Progenitor cell of endocrine pancreas (in vitro differentiated cells): ENCODE data around the gene LRRC10B. TPM values are rescaled to one million over a fixed set of nuclear protein-coding genes. Genes with fewer than 3 reads are reported as not detected.

ENCODE experiments used
- DNase-seq: peaks from one replicate; pipeline ENCODE4 v3.0.0; 2021; ENCODE audit warnings: low spot score; ENCODE audit not compliant: unreplicated experiment
- H3K27ac Mint-ChIP-seq: 2 replicates; pipeline ENCODE4 v1.8.0; 2021; ENCODE audit warnings: mild to moderate bottlenecking, moderate library complexity, mixed read lengths
- H3K27me3 Mint-ChIP-seq: 2 replicates; pipeline ENCODE4 v1.8.0; 2021; ENCODE audit warnings: mixed read lengths
- H3K36me3 Mint-ChIP-seq: 2 replicates; pipeline ENCODE4 v1.8.0; 2022; ENCODE audit warnings: mixed read lengths; ENCODE audit not compliant: insufficient read depth
- H3K4me1 Mint-ChIP-seq: 2 replicates; pipeline ENCODE4 v1.8.0; 2021; ENCODE audit warnings: low read depth, mixed read lengths
- H3K4me3 Mint-ChIP-seq: 2 replicates; pipeline ENCODE4 v1.8.0; 2021; ENCODE audit warnings: low read depth, mild to moderate bottlenecking, moderate library complexity, mixed read lengths
- H3K9me3 Mint-ChIP-seq: 2 replicates; pipeline ENCODE4 v1.8.0; 2021; ENCODE audit warnings: low read depth, mixed read lengths
- total RNA-seq: library from RNA; stranded (reverse); gene quantifications from 2 replicates; pipeline ENCODE4 v1.2.1, GENCODE V29; 2021
- TF ChIP-seq, protein P1 (sequence below): fragments of 200-600 bp; sonication (generic); IDR thresholded peaks from one replicate; pipeline ENCODE4 v1.5.0; 2021; ENCODE audit warnings: antibody characterized with exemption, mild to moderate bottlenecking; ENCODE audit not compliant: unreplicated experiment

The LRRC10B gene
- total RNA-seq, 1 donor from 2014 or later = 2.0 TPM

DNA sequence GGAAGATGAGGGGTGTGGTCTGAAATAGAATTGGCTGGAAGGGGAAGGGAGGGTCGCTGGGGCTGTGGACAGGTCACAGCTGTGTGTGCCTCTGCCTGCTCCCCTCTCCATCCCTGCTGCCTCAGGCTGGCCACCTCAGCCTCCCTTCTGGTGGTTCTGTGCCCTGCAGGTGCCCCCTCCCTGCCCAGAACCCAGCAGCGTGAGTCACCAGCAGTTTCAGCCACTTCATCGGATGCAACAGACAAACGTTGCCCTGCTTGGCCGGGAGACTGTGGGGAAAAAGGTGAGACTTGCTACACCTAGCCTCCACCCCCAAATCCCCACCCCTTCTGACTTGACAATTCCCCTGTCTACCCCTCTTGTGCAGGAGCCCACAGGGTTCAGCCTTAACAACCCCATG lies 21.8 kb upstream of the LRRC10B start:
- Mint-ChIP-seq H3K36me3 (peaks cover 2% of the 10 kb centered on the region), H3K4me1 (peaks cover 20% of the 10 kb centered on the region), H3K27ac (no peak overlapping the region), H3K27me3 (no peaks in the 10 kb centered on the region), H3K4me3 (no peak overlapping the region), H3K9me3 (no peaks in the 10 kb centered on the region)
- TF ChIP-seq, protein P1, sequence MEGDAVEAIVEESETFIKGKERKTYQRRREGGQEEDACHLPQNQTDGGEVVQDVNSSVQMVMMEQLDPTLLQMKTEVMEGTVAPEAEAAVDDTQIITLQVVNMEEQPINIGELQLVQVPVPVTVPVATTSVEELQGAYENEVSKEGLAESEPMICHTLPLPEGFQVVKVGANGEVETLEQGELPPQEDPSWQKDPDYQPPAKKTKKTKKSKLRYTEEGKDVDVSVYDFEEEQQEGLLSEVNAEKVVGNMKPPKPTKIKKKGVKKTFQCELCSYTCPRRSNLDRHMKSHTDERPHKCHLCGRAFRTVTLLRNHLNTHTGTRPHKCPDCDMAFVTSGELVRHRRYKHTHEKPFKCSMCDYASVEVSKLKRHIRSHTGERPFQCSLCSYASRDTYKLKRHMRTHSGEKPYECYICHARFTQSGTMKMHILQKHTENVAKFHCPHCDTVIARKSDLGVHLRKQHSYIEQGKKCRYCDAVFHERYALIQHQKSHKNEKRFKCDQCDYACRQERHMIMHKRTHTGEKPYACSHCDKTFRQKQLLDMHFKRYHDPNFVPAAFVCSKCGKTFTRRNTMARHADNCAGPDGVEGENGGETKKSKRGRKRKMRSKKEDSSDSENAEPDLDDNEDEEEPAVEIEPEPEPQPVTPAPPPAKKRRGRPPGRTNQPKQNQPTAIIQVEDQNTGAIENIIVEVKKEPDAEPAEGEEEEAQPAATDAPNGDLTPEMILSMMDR = no peak
- no peak for DNase-seq

DNA sequence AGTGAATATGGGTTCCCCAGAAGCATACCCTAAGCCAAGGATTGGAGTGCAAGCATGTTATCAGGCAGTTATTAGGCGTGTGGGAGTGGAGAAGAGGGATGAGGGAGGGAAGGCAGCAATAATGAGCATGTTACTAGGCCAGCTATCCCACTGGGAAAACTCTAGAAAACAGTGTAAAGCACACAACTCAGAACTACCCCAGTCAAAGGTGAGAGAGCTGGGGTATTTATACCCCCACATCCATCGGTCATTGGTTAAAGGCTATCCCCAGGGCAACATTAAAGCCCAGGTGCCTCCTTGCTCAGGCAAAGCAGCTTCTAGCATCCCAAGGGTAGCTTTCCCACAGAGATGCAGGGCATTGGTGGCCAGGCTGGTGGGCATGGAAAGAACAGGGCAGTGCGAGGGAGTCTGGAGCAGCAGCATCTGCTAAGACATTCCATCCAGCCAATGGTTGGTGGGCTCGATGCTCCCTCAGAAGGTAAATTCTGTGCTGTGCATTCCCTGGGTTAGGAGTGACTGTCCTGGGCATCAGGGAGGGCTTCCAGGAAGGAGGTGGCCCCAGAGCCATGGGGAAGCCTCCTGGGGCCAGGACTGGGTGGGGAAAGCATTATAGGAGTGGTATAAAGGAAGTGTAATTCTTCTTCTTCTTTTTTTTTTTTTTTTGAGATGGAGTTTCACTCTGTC lies 21.1 kb upstream of the LRRC10B start:
- TF ChIP-seq, protein P1 = no peak
- no peaks in the 10 kb centered on the region for H3K9me3 Mint-ChIP-seq

DNA sequence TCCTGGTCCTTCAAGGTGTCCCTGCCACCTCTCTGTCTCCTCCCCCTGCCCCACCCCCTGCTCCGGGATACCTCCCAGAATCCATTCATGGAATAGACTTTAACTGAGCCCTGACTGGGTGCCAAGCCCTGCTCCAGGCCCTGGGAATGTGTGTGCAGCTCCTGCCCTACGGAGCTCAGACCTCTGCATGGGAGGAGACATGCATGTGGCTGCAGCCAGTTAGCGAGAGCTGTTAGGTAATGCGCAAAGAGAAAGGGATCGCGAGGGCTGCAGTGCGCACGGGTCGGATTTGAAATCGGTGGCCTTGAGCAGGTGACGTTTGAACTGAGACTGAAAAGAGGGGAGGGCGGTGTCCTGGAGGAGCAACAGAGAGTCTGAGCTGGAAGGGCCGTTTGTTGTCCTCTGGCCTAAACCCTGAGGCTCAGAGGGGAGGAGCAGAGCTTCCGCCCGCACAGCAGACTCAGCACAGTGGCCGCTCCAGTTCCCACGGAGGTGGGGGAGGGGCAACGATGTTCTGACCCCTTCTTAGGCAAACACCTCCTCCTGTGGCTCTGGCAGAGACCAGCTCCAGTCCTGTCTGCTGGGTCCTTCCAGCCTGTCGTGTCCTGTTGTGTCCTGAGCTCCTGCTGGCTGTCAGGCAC lies 19.8 kb upstream of the LRRC10B start:
- TF ChIP-seq, protein P1 = no peak
- H3K4me3 Mint-ChIP-seq = peak overlapping the region; percentile 59
- peak overlapping the region; percentile 21 for H3K27ac Mint-ChIP-seq
- peak; percentile 41 for DNase-seq
- H3K36me3 Mint-ChIP-seq = peaks cover 2% of the 10 kb centered on the region
- no peaks in the 10 kb centered on the region for H3K9me3 Mint-ChIP-seq
- peaks cover 20% of the 10 kb centered on the region for H3K4me1 Mint-ChIP-seq
- H3K27me3 Mint-ChIP-seq = peaks cover 3% of the 10 kb centered on the region

More for the DNA sequence above, 21.1 kb upstream of the LRRC10B start:
- Mint-ChIP-seq H3K27ac (no peak overlapping the region), H3K4me1 (peaks cover 20% of the 10 kb centered on the region), H3K4me3 (peak overlapping the region; percentile 11), H3K36me3 (peaks cover 2% of the 10 kb centered on the region), H3K27me3 (peaks cover 3% of the 10 kb centered on the region)
- no peak for DNase-seq

DNA sequence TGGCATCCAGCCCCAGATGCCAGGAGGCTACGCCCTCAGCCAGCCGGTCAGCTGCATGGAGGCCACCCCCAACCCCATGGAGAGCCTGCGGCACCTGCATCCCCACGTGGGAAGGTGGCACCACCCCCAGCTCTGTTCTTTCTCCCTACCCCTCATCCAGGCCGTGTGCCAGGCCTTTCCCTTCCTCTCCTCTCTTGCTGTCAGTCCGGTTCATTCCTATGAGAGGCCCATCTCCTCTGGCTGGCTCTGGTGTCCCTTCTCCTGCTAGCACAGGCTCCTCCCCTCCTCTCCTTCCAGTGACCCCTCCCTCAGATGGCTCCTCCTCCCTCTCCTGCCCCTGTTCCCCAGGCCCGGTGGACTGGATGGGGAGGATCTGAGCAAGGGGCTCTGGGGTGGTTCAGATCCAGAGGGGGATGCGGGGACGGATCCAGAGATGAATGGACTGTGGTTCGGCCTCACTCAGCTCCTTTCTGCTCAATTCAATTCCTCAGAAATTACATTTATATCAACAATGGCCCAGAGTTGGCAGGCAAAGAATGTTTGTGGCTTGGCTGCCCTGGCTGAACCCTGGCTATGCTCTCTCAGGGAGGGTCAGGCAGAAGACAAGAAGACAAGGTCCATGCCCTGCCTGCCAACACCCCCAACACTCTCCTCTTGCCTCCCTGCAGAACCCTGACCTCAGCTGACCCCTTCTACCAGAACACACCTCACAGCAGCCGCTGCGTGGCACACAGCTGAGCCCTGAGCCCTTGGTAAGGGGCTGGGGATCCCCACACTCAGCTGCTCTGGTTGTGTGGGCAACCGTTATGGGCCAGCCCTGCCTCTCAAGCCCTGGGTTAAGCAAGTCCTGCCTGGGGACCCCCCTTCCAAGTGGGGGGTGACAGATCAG lies 18.5 kb upstream of the LRRC10B start:
- TF ChIP-seq, protein P1 = no peak
- Mint-ChIP-seq H3K27me3 (peaks cover 3% of the 10 kb centered on the region), H3K4me1 (peaks cover 20% of the 10 kb centered on the region), H3K27ac (no peak overlapping the region), H3K4me3 (no peak overlapping the region), H3K9me3 (no peaks in the 10 kb centered on the region), H3K36me3 (peaks cover 2% of the 10 kb centered on the region)
- no peak for DNase-seq

DNA sequence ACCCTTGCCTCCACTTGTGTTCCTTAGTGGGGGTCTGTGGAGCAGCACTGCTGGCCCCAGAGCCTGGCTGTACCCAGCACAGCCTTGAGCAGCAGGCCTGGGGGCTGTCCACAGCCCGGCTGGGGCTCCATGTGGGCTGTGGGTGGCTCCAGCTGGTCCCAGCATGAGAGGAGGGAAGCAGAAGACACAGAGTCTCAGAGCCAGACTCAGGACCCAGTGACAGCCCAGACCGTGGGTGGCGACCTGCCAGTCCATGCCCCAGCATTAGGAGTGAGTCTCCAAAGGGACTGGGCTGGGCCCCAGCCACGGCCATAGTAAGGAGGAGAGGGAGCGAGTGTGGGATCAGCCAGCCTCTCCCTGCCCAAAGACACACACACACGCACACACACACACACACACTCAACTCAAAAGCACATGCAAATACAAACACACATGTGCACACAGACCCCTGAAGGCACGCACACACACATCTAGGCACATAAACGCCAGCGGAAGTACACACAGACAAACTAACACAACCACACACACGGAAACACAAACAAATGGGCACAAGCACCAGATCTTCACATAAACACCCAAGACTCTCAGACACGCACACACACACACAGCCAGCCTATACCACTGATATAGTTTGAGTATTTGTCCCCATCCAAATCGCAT lies 16.7 kb upstream of the LRRC10B start:
- H3K9me3 Mint-ChIP-seq = no peaks in the 10 kb centered on the region
- TF ChIP-seq, protein P1 = no peak
- H3K4me3 Mint-ChIP-seq = no peak overlapping the region
- no peak for DNase-seq
- H3K27ac Mint-ChIP-seq = no peak overlapping the region
- peaks cover 20% of the 10 kb centered on the region for H3K4me1 Mint-ChIP-seq
- peaks cover 3% of the 10 kb centered on the region for H3K27me3 Mint-ChIP-seq
- peaks cover 2% of the 10 kb centered on the region for H3K36me3 Mint-ChIP-seq
